K562 (cell line): ENCODE results near the gene AP4S1. TPM values are rescaled to one million over a fixed set of nuclear protein-coding genes. Genes with fewer than 3 reads are reported as not detected.
A peak's percentile ranks its signal among the peaks of the same experiment; 100 is the strongest.

Experiments used
- ATAC-seq: fragments of 200-7000 bp; cut with Tn5 transposase; 3 replicates; pipeline ENCODE4 v1.9.1; 2020; ENCODE audit warnings: moderate library complexity
- BruUV-seq: library from RNA; stranded (reverse); fragments of 400-500 nt; replicated peaks from 2 replicates; lab custom pipeline; 2021; lab: Mats Ljungman, UMichigan
- CTCF ChIA-PET: fragments of 300-600 bp; formaldehyde crosslinking; extraction: SDS; loops from one replicate; lab custom pipeline; 2021; ENCODE audit warnings: low intra/inter-chr PET ratio; lab: Yijun Ruan, JAX
- POLR2A ChIA-PET: fragments of 300-600, 350-650 bp; sonication (Branson Sonifier 250); formaldehyde crosslinking; extraction: SDS; loops from one replicate; lab custom pipeline; 2021; ENCODE audit warnings: antibody characterized with exemption, inconsistent platforms; lab: Yijun Ruan, JAX
- DNase-seq, 4 experiments: peaks; one replicate each; pipeline versions ENCODE4 v3.0.0 to v3.0.0-alpha.2; 2011 to 2018; ENCODE audit warnings: low spot score in 3 of 4, mixed read lengths in 3 of 4; ENCODE audit errors: extremely low read depth in 1 of 4
- FAIRE-seq: peaks from 2 replicates; lab custom pipeline; 2011; peaks lifted over from hg19 to GRCh38; lab: Jason Lieb, UNC
- H2AFZ ChIP-seq: 2 replicates; pipeline ENCODE4 v1.6.0; 2011; ENCODE audit warnings: low read depth, low read length, control low read depth, inconsistent platforms
- H3K27ac ChIP-seq: fragments of 200-600 bp; 3 replicates; pipeline ENCODE4 v1.8.0; 2011; ENCODE audit warnings: low read depth, mild to moderate bottlenecking, control low read depth, inconsistent platforms, low read length, moderate library complexity, mixed read lengths; ENCODE audit errors: extremely low read depth
- H3K27me3 ChIP-seq, 2 experiments: fragments of 300-600 bp in 1 of 2; 2 replicates in 1 of 2; 3 replicates in 1 of 2; pipeline versions ENCODE4 v1.6.0 to v1.8.0; 2011; ENCODE audit warnings: inconsistent platforms in 2 of 2, low read length in 2 of 2, mild to moderate bottlenecking in 1 of 2, mixed read lengths in 1 of 2, moderate library complexity in 1 of 2; ENCODE audit not compliant: control insufficient read depth in 2 of 2, insufficient read depth in 2 of 2
- H3K36me3 ChIP-seq: fragments of 300-600 bp; 3 replicates; pipeline ENCODE4 v1.8.0; 2011; ENCODE audit warnings: mild to moderate bottlenecking, low read length, inconsistent platforms; ENCODE audit not compliant: control insufficient read depth, insufficient read depth
- H3K4me1 ChIP-seq, 2 experiments: fragments of 200-600 bp in 1 of 2; replicated peaks in 1 of 2; 2 replicates in 1 of 2; 3 replicates in 1 of 2; pipeline versions ENCODE4 v1.5.1 to v1.8.0; 2011; ENCODE audit warnings: inconsistent platforms in 2 of 2, low read length in 2 of 2, mild to moderate bottlenecking in 1 of 2, mixed read lengths in 1 of 2, moderate library complexity in 1 of 2; ENCODE audit not compliant: control insufficient read depth in 2 of 2, insufficient read depth in 2 of 2
- H3K4me2 ChIP-seq: 2 replicates; pipeline ENCODE4 v1.6.1; 2011; ENCODE audit warnings: low read length, control low read depth, inconsistent platforms, mixed read lengths; ENCODE audit not compliant: insufficient read depth
- H3K4me3 ChIP-seq: fragments of 200-600 bp; sonication (generic), shearing (Covaris generic); 2 replicates; pipeline ENCODE4 v1.5.1; 2016; ENCODE audit warnings: control low read depth, inconsistent platforms
- H3K79me2 ChIP-seq: fragments of 200-600 bp; 3 replicates; pipeline ENCODE4 v1.8.0; 2011; ENCODE audit warnings: low read length, inconsistent platforms; ENCODE audit not compliant: control insufficient read depth, insufficient read depth
- H3K9ac ChIP-seq, 2 experiments: 2 replicates each; pipeline versions ENCODE4 v1.6.0 to v1.6.1; 2011; ENCODE audit warnings: low read depth in 2 of 2, low read length in 2 of 2, control low read depth in 1 of 2, inconsistent platforms in 1 of 2, mild to moderate bottlenecking in 1 of 2, mixed read lengths in 1 of 2; ENCODE audit not compliant: insufficient read depth in 1 of 2
- H3K9me1 ChIP-seq: one replicate; pipeline ENCODE4 v1.6.0; 2011; ENCODE audit warnings: inconsistent platforms, mild to moderate bottlenecking, low read length, moderate library complexity; ENCODE audit not compliant: control insufficient read depth, insufficient read depth
- H3K9me3 ChIP-seq: replicated peaks from 2 replicates; pipeline ENCODE4 v1.5.1; 2011; ENCODE audit warnings: low read depth, low read length, inconsistent platforms; ENCODE audit not compliant: control insufficient read depth, insufficient read depth
- H4K20me1 ChIP-seq: replicated peaks from 2 replicates; pipeline ENCODE4 v1.6.1; 2011; ENCODE audit warnings: low read length, inconsistent platforms, mixed read lengths; ENCODE audit not compliant: control insufficient read depth, insufficient read depth
- BRD4 ChIP-seq: fragments of 200-600 bp; sonication (generic); IDR thresholded peaks from 2 replicates; pipeline ENCODE4 v1.6.1; 2017; ENCODE audit warnings: inconsistent platforms
- FOXJ2 ChIP-seq: fragments of 200-800 bp; sonication (Bioruptor generic); IDR thresholded peaks from 2 replicates; pipeline ENCODE4 v1.6.1; 2016; ENCODE audit warnings: missing genetic modification characterization, missing compliant biosample characterization
- GMEB1 ChIP-seq: fragments of 250-450 bp; sonication (Bioruptor Pico); IDR thresholded peaks from 2 replicates; pipeline ENCODE4 v1.4.0; 2020; ENCODE audit warnings: mild to moderate bottlenecking
- HMG20B ChIP-seq: fragments of 250-450 bp; sonication (Bioruptor Pico); IDR thresholded peaks from 2 replicates; pipeline ENCODE4 v1.5.0; 2021; ENCODE audit warnings: mild to moderate bottlenecking
- KDM5B ChIP-seq: fragments of 200-600 bp; sonication (generic); IDR thresholded peaks from 2 replicates; pipeline ENCODE4 v1.6.1; 2012; ENCODE audit warnings: low read depth, mild to moderate bottlenecking, moderate library complexity, low read length, control low read depth, inconsistent platforms; ENCODE audit not compliant: insufficient replicate concordance
- NCOA1 ChIP-seq: fragments of 450-650 bp; IDR thresholded peaks from 2 replicates; pipeline ENCODE4 v1.6.1; 2016; ENCODE audit warnings: low read depth
- NFRKB ChIP-seq: fragments of 450-650 bp; IDR thresholded peaks from 2 replicates; pipeline ENCODE4 v1.6.1; 2016; ENCODE audit warnings: low read depth
- PYGO2 ChIP-seq: fragments of 450-650 bp; IDR thresholded peaks from 2 replicates; pipeline ENCODE4 v1.6.1; 2016; ENCODE audit warnings: mild to moderate bottlenecking, missing genetic modification characterization, moderate library complexity, missing compliant biosample characterization
- RBM15 ChIP-seq: fragments of 200-400 bp; formaldehyde crosslinking; IDR thresholded peaks from 2 replicates; pipeline ENCODE4 v1.6.1; 2018; ENCODE audit warnings: mild to moderate bottlenecking, low read length, moderate library complexity; ENCODE audit not compliant: insufficient read depth
- RFX1 ChIP-seq: fragments of 450-650 bp; IDR thresholded peaks from 2 replicates; pipeline ENCODE4 v1.6.1; 2016; ENCODE audit warnings: mild to moderate bottlenecking, moderate library complexity
- ZNF277 ChIP-seq: fragments of 250-450 bp; sonication (Bioruptor Pico); IDR thresholded peaks from 2 replicates; pipeline ENCODE4 v1.8.0; 2022; ENCODE audit warnings: inconsistent platforms, mild to moderate bottlenecking, moderate library complexity, borderline replicate concordance
- ZNF57 ChIP-seq: fragments of 450-650 bp; formaldehyde crosslinking; IDR thresholded peaks from 2 replicates; pipeline ENCODE4 v1.4.0; 2020; ENCODE audit warnings: mild to moderate bottlenecking, moderate library complexity
- in situ Hi-C: fragments of 300-500 bp; cut with MboI; formaldehyde crosslinking; loops from 4 replicates; pipeline ENCODE4 v1.15.0; 2018; ENCODE audit warnings: inconsistent platforms, mixed read lengths
- intact Hi-C: fragments of 100-400 bp; cut with micrococcal nuclease; formaldehyde crosslinking; loops from 2 replicates; pipeline ENCODE4 v1.14.2; 2022
- polyA plus RNA-seq, 8 experiments: library from polyadenylated mRNA; depleted of rRNA in 4 of 8; stranded (reverse) in 5 of 8; unstranded in 3 of 8; fragments of >200 nt; fragmentation: Nextera tagmentation in 2 of 8; fragmentation: Illumina TruSeq in 1 of 8; extraction: Ambion mirVana in 2 of 8; extraction: Trizol in 1 of 8; gene quantifications; 2 replicates each; pipeline versions ENCODE4 v1.2.1 to v1.2.3, GENCODE V29; 2011 to 2014; ENCODE audit warnings: inconsistent platforms in 1 of 8, missing spikeins in 1 of 8
- total RNA-seq, 7 experiments: library from RNA; depleted of rRNA in 6 of 7; stranded (reverse); fragments of >200 nt in 6 of 7; fragmentation: Illumina TruSeq in 2 of 7; extraction: Trizol in 2 of 7; gene quantifications; 2 replicates each; pipeline versions ENCODE4 v1.2.1 to v1.2.3, GENCODE V29; 2011 to 2021; ENCODE audit warnings: low replicate concordance in 1 of 7

Gene AP4S1
- total and polyA plus RNA-seq, 9 of the 15 experiments (the other 6 are each of a cell fraction or from before 2014, with no cell fraction given): 3.7 to 7.8 (median 5.9) TPM

- H3K9me3 ChIP-seq: no peaks in the 10 kb centered on the region
- no peak overlapping the region for H3K27ac ChIP-seq
- FAIRE-seq (no peak), DNase-seq (no peak), ATAC-seq (no peak)
- POLR2A ChIA-PET: interaction anchor here (0.5 kb wide), 1 partner anchor 96 kb away, joined by 3 read pairs; no protein-coding TSS in a partner anchor
- no peak overlapping the region for H3K9ac ChIP-seq
- TF ChIP-seq PYGO2 (tag) (no peak), RFX1 (peak; percentile 22; the same call in 1 of the 2 replicates), ZNF277 (CRISPR knock-in tag) (no peak), ZNF57 (CRISPR knock-in tag) (no peak), NFRKB (no peak), GMEB1 (CRISPR knock-in tag) (no peak), NCOA1 (no peak), BRD4 (no peak), KDM5B (no peak), HMG20B (CRISPR knock-in tag) (no peak), RBM15 (no peak), FOXJ2 (tag) (peak; percentile 95)
- H2AFZ ChIP-seq: no peak overlapping the region
- H3K27me3 ChIP-seq: no peaks in the 10 kb centered on the region
- no TSS peak for BruUV-seq
- no peak overlapping the region for H3K4me3 ChIP-seq
- intact Hi-C loops: no loop called here
- H3K36me3 ChIP-seq: peaks cover 86% of the 10 kb centered on the region
- no peaks in the 10 kb centered on the region for H3K9me1 ChIP-seq
- no peak overlapping the region for H3K4me2 ChIP-seq
- in situ Hi-C loops: no loop called here
- CTCF ChIA-PET: no interaction called here
- no peaks in the 10 kb centered on the region for H4K20me1 ChIP-seq
- H3K79me2 ChIP-seq: no peaks in the 10 kb centered on the region
- no peaks in the 10 kb centered on the region for H3K4me1 ChIP-seq
Observed at GRCh38 chr14:31127690-31128089, 102.2 kb downstream of the AP4S1 start.
